Loucy (cell line): Measurements from ENCODE around the gene E4F1.

ENCODE experiments used
- H2AFZ ChIP-seq: fragments of 200-600 bp; sonication (generic); 2 replicates; pipeline ENCODE4 v1.6.0; 2016; ENCODE audit warnings: antibody characterized with exemption, mild to moderate bottlenecking, low read length, moderate library complexity
- H3F3A ChIP-seq: fragments of 200-600 bp; 2 replicates; pipeline ENCODE4 v1.6.0; 2016; ENCODE audit warnings: antibody characterized with exemption, low read depth, mild to moderate bottlenecking
- H3K27me3 ChIP-seq: fragments of 200-600 bp; sonication (generic); 2 replicates; pipeline ENCODE4 v1.6.1; 2014; ENCODE audit warnings: low read length, mild to moderate bottlenecking; ENCODE audit not compliant: insufficient read depth, poor library complexity, severe bottlenecking
- H3K36me3 ChIP-seq: fragments of 200-600 bp; sonication (generic); 2 replicates; pipeline ENCODE4 v1.6.1; 2016; ENCODE audit warnings: low read length; ENCODE audit not compliant: insufficient read depth
- H3K4me1 ChIP-seq: fragments of 200-600 bp; sonication (generic); 2 replicates; pipeline ENCODE4 v1.5.1; 2014; ENCODE audit warnings: low read length, mild to moderate bottlenecking; ENCODE audit not compliant: insufficient read depth, poor library complexity, severe bottlenecking
- H3K4me2 ChIP-seq: fragments of 200-600 bp; sonication (generic); 2 replicates; pipeline ENCODE4 v1.6.0; 2014; ENCODE audit warnings: antibody characterized with exemption, low read length, low read depth, mild to moderate bottlenecking; ENCODE audit not compliant: poor library complexity, severe bottlenecking
- H3K4me3 ChIP-seq: fragments of 200-600 bp; sonication (generic); 2 replicates; pipeline ENCODE4 v1.5.1; 2014; ENCODE audit warnings: low read length, mild to moderate bottlenecking, mixed read lengths; ENCODE audit not compliant: poor library complexity, severe bottlenecking
- H3K79me2 ChIP-seq: fragments of 200-600 bp; sonication (generic); 2 replicates; pipeline ENCODE4 v1.6.1; 2014; ENCODE audit warnings: low read length; ENCODE audit not compliant: insufficient read depth
- H3K9ac ChIP-seq: fragments of 200-600 bp; sonication (generic); 2 replicates; pipeline ENCODE4 v1.6.0; 2014; ENCODE audit warnings: mild to moderate bottlenecking, low read depth, low read length, moderate library complexity; ENCODE audit not compliant: poor library complexity, severe bottlenecking
- H3K9me2 ChIP-seq: fragments of 200-600 bp; sonication (generic); replicated peaks from 2 replicates; pipeline ENCODE4 v1.6.1; 2016; ENCODE audit warnings: low read depth, low read length, mixed read lengths
- H3K9me3 ChIP-seq: fragments of 200-600 bp; sonication (generic); 2 replicates; pipeline ENCODE4 v1.6.1; 2014; ENCODE audit warnings: mild to moderate bottlenecking, antibody characterized with exemption, low read length, low read depth; ENCODE audit not compliant: insufficient read depth
- H4K20me1 ChIP-seq: fragments of 200-600 bp; sonication (generic); 2 replicates; pipeline ENCODE4 v1.6.0; 2014; ENCODE audit warnings: antibody characterized with exemption, low read length, mild to moderate bottlenecking; ENCODE audit not compliant: insufficient read depth, poor library complexity, severe bottlenecking
- CTCF ChIP-seq: fragments of 200-600 bp; sonication (generic); conservative IDR thresholded peaks from 2 replicates; pipeline ENCODE4 v1.5.1; 2014; ENCODE audit warnings: mild to moderate bottlenecking, antibody characterized with exemption, low read length
- EZH2phosphoT487 ChIP-seq: fragments of 200-600 bp; IDR thresholded peaks from 2 replicates; pipeline ENCODE4 v1.6.1; 2018; ENCODE audit warnings: antibody characterized with exemption, mild to moderate bottlenecking, moderate library complexity, borderline replicate concordance

Gene E4F1

DNA sequence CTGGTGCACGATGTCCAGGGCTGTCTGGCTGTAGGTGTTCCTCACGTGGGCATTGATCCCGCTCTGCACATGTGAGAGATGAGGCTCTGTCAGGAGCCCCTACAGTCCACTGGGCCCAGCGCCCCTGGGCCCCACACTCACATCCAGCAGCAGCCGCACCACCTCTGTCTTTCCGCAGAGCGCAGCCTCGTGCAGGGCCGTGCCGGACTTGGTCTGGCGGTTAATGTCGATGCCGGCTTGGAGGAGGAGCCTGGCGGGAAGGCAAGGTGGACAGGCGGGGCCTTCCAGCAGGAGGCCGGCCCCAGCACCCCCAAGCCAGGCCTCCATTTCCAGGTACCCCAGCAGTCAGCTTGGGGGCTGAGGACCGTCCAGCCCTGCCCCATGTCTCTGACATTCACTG is 36.2 kb upstream of the E4F1 start:
- Histone ChIP-seq H2AFZ (no peak overlapping the region), H3K27me3 (no peaks in the 10 kb centered on the region), H3K9ac (no peak overlapping the region), H3K4me3 (no peak overlapping the region), H3K9me3 (no peaks in the 10 kb centered on the region), H3K9me2 (no peaks in the 10 kb centered on the region), H4K20me1 (no peaks in the 10 kb centered on the region), H3F3A (no peaks in the 10 kb centered on the region), H3K36me3 (no peaks in the 10 kb centered on the region), H3K79me2 (no peaks in the 10 kb centered on the region), H3K4me1 (no peaks in the 10 kb centered on the region), H3K4me2 (no peak overlapping the region)
- no peak for TF ChIP-seq CTCF
- TF ChIP-seq EZH2phosphoT487: no peak

DNA sequence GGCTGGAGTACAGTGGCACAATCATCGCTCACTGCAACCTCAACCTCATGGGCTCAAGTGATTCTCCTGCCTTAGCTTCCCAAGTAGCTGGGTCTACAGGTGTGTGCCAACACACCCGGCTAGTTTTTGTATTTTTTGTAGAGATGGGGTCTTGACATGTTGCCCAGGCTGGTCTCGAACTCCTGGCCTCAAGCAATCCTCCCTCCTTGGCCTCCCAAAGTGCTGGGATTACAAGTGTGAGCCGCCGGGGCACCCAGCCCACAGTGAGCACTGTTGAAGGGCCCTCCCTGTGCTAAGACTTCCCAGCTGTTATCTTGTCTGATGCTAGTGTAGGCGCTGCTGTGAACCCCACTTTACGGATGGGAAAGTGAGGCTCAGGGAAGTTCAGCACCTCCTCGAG is 35.0 kb upstream of the E4F1 start:
- no peak overlapping the region for H3K4me2 ChIP-seq
- H3K27me3 ChIP-seq: no peaks in the 10 kb centered on the region
- H3K79me2 ChIP-seq: no peaks in the 10 kb centered on the region
- H3K4me1 ChIP-seq: no peaks in the 10 kb centered on the region
- H3K9me3 ChIP-seq: no peaks in the 10 kb centered on the region
- no peaks in the 10 kb centered on the region for H3K9me2 ChIP-seq
- no peak overlapping the region for H2AFZ ChIP-seq
- H3K4me3 ChIP-seq: no peak overlapping the region
- H3K36me3 ChIP-seq: no peaks in the 10 kb centered on the region
- H3K9ac ChIP-seq: no peak overlapping the region
- H4K20me1 ChIP-seq: no peaks in the 10 kb centered on the region
- H3F3A ChIP-seq: no peaks in the 10 kb centered on the region
- no peak for TF ChIP-seq EZH2phosphoT487
- no peak for TF ChIP-seq CTCF

DNA sequence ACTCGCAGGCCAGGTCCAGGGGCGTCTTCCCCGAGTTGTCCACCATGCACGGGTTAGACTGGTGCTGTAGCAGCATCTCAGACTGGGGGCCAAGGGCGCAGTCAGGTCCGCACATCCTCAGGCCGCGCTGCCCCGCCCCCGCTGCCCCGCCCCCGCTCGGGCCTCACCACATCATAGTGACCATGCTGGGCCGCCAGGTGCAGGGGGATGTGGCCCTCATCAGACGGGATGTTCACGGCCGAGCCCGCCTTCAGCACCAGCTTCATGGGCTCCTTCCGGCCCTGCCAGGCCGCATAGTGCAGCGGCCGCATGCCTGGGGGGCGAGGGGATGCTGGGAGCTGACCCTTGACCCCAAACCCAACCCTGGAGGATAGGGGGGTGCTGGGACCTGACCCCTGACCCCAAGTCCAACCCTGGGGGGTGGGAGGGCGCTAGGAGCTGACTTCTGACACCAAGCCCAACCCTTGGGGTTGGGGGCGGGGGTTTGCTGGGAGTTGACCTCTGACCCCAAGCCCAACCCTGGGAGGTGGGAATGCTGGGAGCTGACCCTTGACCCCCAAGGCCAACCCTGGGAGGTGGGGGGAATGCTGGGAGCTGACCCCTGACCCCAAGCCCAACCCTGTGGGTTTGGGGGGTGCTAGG is 34.0 kb upstream of the E4F1 start:
- Histone ChIP-seq H3K9ac (no peak overlapping the region), H3K4me2 (no peak overlapping the region), H3K36me3 (no peaks in the 10 kb centered on the region), H3K9me2 (no peaks in the 10 kb centered on the region), H3K27me3 (no peaks in the 10 kb centered on the region), H3K79me2 (no peaks in the 10 kb centered on the region), H3F3A (no peaks in the 10 kb centered on the region), H4K20me1 (no peaks in the 10 kb centered on the region), H3K4me1 (no peaks in the 10 kb centered on the region), H3K4me3 (no peak overlapping the region), H3K9me3 (no peaks in the 10 kb centered on the region), H2AFZ (no peak overlapping the region)
- no peak for TF ChIP-seq CTCF
